ENCODE data around the gene DUSP2. TPM values are rescaled to one million over a fixed set of nuclear protein-coding genes. Genes with fewer than 3 reads are reported as not detected.

The DUSP2 gene
- total RNA-seq, 1 experiment from 2014 or later: 4.9 TPM

- peak overlapping the region; percentile 19 to 44; a peak in 3 of 4 replicates for H3K4me3 ChIP-seq (ENCODE audit: low read depth in 2 of 2, low read length in 2 of 2)
- H3K36me3 ChIP-seq (ENCODE audit: control insufficient read depth, insufficient read depth, low read length): no peaks in the 10 kb centered on the region
- no peaks in the 10 kb centered on the region for H3K4me1 ChIP-seq (ENCODE audit: control insufficient read depth, insufficient read depth, low read length)
- no peaks in the 10 kb centered on the region for H3K9me3 ChIP-seq (ENCODE audit: control insufficient read depth, insufficient read depth, low read depth, low read length)
- intact Hi-C loops (cut with micrococcal nuclease; ENCODE audit: unreplicated experiment): no loop called here
- DNase-seq (ENCODE audit: low read depth, low spot score) (no peak), ATAC-seq (no peak)
- H3K27me3 ChIP-seq (ENCODE audit: control insufficient read depth, insufficient read depth, low read length): no peaks in the 10 kb centered on the region; the same call in 1 of the 2 replicates
- in situ Hi-C loops (cut with HindIII; ENCODE audit: low pct_unique_long_range_greater_than_20kb, low sequenced_read_pairs): no loop called here
- ChIA-PET CTCF (interaction anchor here (1.1 to 3.0 kb wide), 3 partner anchors 21 to 94 kb away, joined by 3 to 11 read pairs (median 5); no protein-coding TSS in a partner anchor), POLR2A (no interaction called here)
- BruUV-seq (replicated peaks): no TSS peak
- H3K27ac ChIP-seq (ENCODE audit: low read length): no peak overlapping the region
- no peak for TF ChIP-seq POLR2AphosphoS5 (IDR thresholded peaks at IDR 0.05; ENCODE audit: low read depth, low read length)
- no peak for TF ChIP-seq SIN3A (IDR thresholded peaks at IDR 0.05; ENCODE audit: borderline replicate concordance, insufficient read depth, low read depth, low read length)
- TF ChIP-seq, protein P1, sequence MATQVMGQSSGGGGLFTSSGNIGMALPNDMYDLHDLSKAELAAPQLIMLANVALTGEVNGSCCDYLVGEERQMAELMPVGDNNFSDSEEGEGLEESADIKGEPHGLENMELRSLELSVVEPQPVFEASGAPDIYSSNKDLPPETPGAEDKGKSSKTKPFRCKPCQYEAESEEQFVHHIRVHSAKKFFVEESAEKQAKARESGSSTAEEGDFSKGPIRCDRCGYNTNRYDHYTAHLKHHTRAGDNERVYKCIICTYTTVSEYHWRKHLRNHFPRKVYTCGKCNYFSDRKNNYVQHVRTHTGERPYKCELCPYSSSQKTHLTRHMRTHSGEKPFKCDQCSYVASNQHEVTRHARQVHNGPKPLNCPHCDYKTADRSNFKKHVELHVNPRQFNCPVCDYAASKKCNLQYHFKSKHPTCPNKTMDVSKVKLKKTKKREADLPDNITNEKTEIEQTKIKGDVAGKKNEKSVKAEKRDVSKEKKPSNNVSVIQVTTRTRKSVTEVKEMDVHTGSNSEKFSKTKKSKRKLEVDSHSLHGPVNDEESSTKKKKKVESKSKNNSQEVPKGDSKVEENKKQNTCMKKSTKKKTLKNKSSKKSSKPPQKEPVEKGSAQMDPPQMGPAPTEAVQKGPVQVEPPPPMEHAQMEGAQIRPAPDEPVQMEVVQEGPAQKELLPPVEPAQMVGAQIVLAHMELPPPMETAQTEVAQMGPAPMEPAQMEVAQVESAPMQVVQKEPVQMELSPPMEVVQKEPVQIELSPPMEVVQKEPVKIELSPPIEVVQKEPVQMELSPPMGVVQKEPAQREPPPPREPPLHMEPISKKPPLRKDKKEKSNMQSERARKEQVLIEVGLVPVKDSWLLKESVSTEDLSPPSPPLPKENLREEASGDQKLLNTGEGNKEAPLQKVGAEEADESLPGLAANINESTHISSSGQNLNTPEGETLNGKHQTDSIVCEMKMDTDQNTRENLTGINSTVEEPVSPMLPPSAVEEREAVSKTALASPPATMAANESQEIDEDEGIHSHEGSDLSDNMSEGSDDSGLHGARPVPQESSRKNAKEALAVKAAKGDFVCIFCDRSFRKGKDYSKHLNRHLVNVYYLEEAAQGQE (IDR thresholded peaks at IDR 0.05; ENCODE audit: insufficient read depth in 1 of 2, low read depth in 2 of 2, low read length in 1 of 2): no peak
Observed at GRCh38 chr2:96115631-96116423, 29.4 kb downstream of the DUSP2 start.

GRCh38 chr2:96114903-96115581 is 30.2 kb downstream of the DUSP2 start:
- H3K27ac ChIP-seq (ENCODE audit: low read length): no peak overlapping the region
- H3K36me3 ChIP-seq (ENCODE audit: control insufficient read depth, insufficient read depth, low read length): no peaks in the 10 kb centered on the region
- TF ChIP-seq SIN3A (IDR thresholded peaks at IDR 0.05; ENCODE audit: borderline replicate concordance, insufficient read depth, low read depth, low read length) (no peak), CTCF (IDR thresholded peaks at IDR 0.05) (no peak), TCF7L2 (IDR thresholded peaks at IDR 0.05; ENCODE audit: low read depth, low read length) (no peak), POLR2AphosphoS5 (IDR thresholded peaks at IDR 0.05; ENCODE audit: low read depth, low read length) (no peak)
- TF ChIP-seq, protein P1 (IDR thresholded peaks at IDR 0.05; ENCODE audit: insufficient read depth in 1 of 2, low read depth in 2 of 2, low read length in 1 of 2): no peak
- no peak overlapping the region for H3K4me3 ChIP-seq (ENCODE audit: low read depth in 2 of 2, low read length in 2 of 2)
- H3K4me1 ChIP-seq (ENCODE audit: control insufficient read depth, insufficient read depth, low read length): no peaks in the 10 kb centered on the region
- intact Hi-C loops (cut with micrococcal nuclease; ENCODE audit: unreplicated experiment) (no loop called here), in situ Hi-C loops (cut with HindIII; ENCODE audit: low pct_unique_long_range_greater_than_20kb, low sequenced_read_pairs) (no loop called here)
- no peaks in the 10 kb centered on the region; the same call in 1 of the 2 replicates for H3K27me3 ChIP-seq (ENCODE audit: control insufficient read depth, insufficient read depth, low read length)
- CTCF ChIA-PET: no interaction called here
- H3K9me3 ChIP-seq (ENCODE audit: control insufficient read depth, insufficient read depth, low read depth, low read length): no peaks in the 10 kb centered on the region
- POLR2A ChIA-PET: no interaction called here
- ATAC-seq (no peak), DNase-seq (ENCODE audit: low read depth, low spot score) (no peak)
- no TSS peak for BruUV-seq (replicated peaks)

Data from Panc1 (cell line).